Endometrial microvascular endothelial cells (primary cell): ENCODE results near the gene NVL. TPM values are rescaled to one million over a fixed set of nuclear protein-coding genes. Genes with fewer than 3 reads are reported as not detected.
"Not testable (repeated sequence)": the region's sequence is repeated elsewhere in the genome, so short reads cannot be mapped to it uniquely, and the experiment has no call there.

ENCODE experiments used
- in situ Hi-C: cut with HindIII; loops from 2 replicates; pipeline ENCODE4 v1.10.0; 2017; ENCODE audit warnings: low sequenced_read_pairs, low pct_unique_long_range_greater_than_20kb; ENCODE audit errors: inconsistent ontology term
- total RNA-seq: library from RNA; depleted of rRNA; stranded (reverse); fragments of >200 nt; gene quantifications from one replicate; pipeline ENCODE4 v1.2.3, GENCODE V29; 2015; ENCODE audit errors: inconsistent ontology term

The NVL gene
- total RNA-seq, 1 donor from 2014 or later = 33.8 TPM

DNA sequence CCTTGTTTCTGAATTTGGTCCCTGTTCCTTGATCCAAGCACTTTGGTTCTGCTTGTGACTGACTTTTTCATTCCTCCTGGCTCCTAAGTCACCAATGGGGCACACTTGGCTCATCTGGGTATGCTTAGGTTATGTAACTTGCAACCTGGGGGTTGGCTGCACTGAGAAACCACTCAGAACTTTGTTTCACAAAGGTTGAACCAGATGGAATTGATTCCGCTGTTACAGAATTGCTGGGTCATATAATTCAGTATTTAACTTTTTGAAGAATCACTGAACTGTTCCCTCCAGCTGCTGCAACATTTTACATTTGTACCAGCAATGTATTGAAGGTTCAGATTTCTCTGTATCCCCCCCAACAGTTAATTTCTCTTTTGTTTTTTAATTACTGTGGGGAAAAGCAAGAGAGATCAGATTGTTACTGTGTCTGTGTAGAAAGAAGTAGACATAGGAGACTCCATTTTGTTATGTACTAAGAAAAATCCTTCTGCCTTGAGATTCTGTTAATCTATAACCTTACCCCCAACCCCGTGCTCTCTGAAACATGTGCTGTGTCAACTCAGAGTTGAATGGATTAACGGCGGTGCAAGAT lies 9.6 kb upstream of the NVL start:
- in situ Hi-C loops = no loop called here

DNA sequence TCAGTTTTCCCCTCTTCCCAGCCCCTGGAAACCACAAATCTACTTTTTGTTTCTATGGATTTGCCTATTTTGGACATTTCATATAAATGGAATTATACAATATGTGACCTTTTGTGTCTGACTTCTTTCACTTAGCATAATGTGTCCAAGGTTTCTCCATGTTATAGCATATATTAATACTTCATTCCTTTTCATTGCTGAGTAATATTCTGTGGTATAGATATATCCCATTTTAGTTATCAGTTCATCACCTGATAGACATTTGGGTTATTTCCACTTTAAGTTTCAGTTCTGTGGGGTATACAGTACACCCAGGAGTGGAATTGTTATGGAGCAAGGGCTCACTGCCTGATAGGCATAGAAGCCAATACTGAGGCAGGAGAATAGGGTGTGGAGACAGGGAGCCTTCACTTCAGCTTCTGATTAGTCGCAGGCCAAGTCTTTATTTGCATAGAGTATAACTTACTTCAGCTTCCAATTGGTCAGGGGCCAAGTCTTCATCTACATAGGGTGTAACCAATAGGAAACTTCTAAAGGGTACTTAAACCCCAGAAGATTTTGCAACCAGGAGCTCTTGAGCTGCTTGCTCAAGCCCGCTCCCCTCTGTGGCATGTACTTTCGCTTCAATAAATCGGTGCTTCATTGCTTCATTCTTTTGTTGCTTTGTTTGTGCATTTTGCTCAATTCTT lies 8.3 kb upstream of the NVL start:
- in situ Hi-C loops = no loop called here

DNA sequence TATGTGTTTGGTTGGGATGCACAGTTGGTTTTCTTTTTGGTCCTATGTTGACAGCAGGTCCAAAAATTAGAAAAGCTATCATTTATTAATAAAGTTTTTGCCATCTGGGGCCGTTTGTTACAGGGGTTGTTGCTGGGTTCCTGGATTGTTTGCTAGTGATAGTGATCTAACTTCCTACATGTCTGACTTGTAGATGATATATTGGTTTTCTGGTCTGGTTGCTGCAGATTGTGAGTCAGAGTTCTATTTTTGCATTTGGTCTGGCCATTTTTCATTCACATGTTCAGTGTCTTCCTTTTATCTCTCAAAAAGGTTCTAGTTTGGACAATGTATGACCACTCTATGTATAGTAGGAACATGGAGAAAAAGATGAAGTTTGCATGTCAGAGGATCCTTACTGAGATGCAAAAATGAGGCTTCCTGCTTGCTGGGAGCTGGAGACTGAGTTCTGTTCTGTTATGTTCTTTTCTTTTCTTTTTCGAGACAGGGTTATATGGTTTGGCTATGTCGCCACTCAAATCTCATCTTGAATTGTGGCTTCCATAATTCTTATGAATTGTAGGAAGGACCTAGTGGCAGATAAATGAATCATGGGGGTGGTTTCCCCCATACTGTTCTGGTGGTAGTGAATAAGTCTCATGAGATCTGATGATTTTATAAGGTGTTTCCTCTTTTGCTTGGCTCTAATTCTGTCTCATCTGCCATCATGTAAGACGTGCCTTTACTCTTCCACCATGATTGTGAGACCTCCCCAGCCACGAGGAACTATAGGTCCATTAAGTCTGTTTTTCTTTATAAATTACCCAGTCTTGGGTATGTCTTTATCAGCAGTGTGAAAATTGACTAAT lies 4.2 kb upstream of the NVL start:
- in situ Hi-C loops = no loop called here

DNA sequence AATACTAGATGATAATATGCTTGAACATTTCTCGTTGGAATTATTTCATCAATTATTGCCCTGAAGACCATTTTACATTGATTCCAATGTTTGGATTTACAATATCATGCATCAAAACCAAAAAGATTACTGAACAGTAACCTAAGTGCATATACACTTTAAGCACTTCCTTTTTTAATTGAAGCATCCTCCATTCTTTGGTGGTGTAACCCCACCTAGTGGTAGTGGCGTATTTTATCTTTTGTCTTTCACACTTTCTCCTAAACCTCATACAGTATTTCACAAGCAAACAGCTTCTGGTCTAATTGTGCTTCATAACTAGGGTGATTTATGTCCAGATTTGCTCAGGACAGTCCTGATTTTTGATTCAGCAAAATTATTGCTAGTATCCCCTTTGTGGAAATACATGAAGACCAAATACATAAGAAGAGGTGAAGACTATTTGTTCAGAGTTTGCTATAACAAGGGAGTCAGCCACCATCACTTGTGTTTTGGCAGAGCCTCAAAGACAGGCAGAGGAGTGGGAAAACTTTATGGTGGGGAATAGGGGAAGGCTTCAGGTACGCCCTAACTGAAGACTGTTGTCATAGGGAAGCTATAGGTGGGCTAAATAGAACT lies 3.4 kb upstream of the NVL start:
- in situ Hi-C loops = no loop called here

DNA sequence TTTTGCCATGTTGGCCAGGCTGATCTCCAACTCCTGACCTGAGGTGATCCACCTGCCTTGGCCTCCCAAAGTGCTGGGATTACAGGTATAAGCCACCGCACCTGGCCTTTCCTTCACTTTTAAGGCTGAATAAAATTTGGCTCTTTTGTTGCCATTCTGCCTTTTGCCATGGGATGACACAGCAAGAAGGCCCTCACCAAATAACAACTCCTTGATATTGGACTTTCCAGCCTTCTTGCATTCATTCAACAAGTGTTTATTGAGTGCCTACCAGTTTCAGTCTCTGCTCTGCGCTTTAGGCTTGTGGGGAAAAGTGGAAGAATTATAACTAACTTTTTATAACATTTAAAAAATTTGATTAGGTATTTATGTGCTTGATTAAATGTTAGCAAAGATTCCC lies 1.9 kb upstream of the NVL start:
- in situ Hi-C loops = no loop called here

DNA sequence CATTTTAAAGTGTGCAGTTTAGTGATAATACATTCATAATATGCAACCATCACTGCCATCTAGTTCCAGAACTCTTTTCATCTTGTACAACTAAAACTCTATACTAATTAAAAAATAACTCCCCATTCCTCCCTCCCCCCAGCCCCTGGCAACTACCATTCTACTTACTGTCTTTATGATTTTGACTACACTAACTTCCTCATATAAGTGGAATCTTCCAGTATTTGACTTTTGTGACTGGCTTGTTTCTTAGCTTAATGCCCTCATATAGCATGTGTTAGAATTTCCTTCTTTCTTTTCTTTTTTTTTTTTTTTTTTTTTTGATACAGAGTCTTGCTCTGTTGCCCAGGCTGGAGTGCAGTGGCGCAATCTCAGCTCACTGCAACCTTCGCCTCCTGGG lies 1.4 kb upstream of the NVL start:
- in situ Hi-C loops = no loop called here

DNA sequence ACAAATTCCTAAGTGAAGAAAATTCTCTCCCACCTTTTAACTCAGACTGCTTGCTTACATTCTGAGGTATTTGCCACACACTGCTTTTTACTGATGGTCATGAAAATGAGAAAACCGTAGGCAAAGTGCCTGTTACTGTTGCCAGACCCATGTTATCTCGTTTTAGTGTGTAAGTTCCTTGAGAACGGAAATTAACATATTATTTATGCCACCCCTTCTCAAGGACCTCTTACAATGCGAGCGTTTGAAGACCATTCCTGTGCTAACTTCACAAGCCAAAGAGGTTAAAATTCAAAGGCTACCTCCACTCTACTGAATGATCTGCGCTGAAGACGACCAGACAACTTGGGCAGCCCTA lies 509 bp downstream of the NVL start:
- in situ Hi-C loops = no loop called here

DNA sequence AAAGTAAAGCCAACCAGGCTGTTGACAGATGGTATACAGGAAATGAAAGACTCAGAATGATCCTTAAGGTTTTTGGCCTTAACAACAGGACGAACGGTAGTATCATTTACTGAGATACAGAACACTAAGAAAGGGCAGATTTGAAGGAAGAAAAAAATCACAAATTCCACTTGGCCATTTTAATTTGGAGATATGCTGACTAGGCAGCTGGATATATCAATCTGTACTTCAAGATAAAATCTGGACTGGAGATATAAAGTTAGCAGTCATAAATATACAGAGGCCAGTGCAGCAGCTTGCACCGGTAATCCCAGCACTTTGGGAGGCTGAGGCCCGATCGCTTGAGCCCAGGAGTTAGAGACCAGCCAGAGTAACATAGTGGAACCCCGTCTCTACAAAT lies 1.3 kb downstream of the NVL start:
- in situ Hi-C loops = no loop called here

DNA sequence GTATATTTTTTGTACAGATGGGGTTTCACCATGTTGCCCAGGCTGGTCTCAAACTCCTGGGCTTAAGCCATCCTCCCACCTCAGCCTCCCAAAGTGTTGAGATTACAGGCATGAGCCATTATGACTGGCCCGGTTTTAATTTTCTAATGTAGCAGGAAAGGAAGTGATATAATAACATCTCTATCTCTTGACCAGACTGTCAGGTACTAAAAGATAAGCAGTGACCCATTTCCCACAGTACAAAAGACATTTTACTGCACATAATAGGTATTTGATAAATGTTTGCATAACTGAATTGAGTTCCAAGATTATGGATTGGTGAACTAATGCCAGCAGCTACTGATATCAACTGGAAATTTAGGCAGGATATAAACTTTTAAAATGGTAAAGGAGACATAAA lies 4.0 kb downstream of the NVL start:
- in situ Hi-C loops = no loop called here

DNA sequence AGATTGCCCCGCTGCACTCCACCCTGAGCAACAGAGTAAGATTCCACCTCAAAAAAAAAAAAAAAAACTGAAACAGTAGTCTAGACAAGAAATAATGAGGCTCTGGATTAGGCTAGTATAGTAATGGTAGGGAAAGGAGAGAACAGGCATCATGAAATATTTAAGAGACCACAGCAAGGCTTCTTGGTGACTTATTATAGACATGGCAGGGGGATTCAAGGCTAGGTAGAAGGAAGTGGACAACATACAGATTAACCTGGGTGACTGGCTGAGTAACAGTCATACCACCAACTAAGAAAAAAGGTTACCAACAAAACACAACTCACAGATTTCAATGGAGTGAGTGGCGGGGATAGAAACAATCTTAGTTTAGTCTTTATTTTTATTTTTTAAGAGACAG lies 8.3 kb downstream of the NVL start:
- in situ Hi-C loops = no loop called here

DNA sequence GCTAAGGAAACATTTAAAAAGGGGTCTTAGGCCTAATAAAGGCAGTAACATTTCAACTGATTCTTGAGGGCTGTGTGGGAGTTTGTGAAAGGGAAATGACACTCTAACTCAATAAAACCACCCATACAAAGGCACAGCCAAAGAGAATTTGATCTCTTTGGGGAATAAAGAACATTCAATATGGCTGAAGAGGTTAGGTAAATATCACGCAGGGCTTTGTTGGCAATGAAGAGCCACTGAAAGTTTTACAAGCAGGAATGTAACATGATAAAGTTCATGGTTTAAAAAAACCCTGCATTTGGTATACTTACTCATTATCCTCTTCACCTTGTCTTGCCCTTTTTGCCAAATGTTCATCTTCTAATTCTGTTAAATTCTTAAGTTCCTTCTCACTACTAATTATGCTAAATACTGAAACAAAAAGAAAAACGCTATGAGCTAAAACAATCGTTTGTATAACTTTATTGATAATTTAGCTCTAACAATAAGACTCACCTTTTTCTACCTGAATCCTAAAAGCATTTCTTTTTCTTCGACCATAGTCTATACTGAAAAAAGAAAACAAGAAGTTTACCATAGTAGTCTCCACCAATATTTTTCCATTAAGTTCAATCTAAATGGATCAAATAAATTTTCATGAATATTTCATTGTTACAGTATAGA lies 12.5 kb downstream of the NVL start:
- in situ Hi-C loops = no loop called here

DNA sequence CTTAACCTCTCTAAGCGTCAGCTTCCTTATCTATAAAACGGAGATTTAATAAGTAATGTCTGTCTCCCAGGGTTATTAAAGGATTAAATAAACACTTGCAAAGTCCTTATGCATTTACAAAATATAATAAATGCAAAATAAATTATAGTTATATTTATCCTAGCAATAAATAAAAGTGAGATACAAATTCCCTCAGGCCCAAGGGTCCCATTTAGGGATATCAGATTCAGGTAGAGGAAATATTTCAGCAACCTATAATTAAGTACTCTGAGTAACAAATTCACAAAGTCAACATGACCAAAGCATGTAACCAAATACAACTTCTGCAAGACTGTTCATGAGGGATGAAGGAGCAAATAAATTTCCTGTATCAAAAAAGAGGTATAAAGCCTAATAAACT lies 17.9 kb downstream of the NVL start:
- in situ Hi-C loops = no loop called here

DNA sequence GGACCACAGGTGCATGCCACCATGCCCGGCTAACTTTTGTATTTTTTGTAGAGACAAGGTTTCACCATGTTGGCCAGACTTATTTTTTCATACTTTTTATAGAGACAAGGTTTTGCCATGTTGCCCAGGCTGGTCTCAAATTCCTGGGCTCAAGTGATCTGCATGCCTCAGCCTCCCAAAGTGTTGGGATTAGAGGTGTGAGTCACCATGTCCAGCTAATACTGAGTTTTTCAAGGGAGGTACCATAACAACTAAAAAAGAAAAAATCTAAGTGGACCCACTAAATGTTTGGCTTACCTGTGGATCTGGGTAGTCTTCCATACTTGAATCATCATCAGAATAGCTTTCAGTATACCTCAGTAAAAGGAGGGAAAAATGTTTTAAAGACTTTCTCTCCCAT lies 18.5 kb downstream of the NVL start:
- in situ Hi-C loops = not testable (repeated sequence)

DNA sequence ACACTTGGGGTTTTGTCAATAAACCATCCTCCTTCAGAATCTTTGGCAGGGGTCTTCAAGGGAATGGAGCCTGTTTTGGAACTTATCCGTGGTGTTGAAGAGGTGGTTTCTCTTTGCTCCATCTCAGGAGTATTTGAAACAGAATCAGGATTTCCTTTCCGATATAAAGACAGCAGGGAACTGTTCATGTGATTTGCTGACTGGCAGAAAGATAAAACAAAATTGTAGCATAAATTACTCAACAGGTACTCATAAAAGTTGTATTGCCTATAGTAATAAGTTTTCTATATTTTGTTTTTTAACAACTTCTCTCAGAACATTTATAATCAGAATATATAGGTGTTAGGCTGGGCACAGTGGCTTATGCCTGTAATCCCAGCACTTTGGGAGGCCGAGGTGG lies 21.9 kb downstream of the NVL start:
- in situ Hi-C loops = no loop called here

DNA sequence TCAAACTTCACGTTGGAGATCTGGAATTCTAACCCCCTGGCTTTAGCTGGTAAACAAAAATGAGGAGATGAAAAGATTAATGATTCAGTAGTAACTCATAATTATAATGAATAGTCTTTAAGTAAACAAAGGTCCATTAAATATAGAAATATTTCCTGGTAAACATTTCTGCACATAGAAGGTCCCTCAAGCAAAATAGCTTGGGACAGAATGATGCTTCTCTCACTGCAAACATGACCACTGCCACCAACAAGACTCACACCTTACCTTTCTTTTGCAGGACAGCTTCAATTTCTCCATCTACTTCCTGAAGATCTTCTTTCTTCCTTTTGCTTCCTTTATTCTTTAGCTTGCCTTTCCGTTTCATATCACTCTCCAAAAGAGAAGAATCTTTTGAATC lies 25.2 kb downstream of the NVL start:
- in situ Hi-C loops = no loop called here

DNA sequence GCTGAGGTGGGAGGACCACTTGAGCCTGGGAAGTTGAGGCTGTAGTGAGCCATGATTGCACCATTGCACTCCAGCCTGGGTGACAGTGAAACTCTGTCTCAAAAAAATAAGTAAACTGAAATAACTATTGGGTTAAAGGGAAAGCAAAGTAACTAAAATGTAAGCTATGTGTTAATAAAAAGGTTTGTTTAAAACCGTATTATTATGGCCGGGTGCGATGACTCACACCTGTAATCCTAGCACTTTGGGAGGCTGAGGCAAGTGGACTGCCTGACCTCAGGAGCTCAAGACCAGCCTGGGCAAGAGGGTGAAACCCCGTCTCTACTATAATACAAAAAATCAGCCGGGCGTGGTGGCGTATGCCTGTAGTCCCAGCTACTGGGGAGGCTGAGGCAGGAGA lies 27.0 kb downstream of the NVL start:
- in situ Hi-C loops = no loop called here

DNA sequence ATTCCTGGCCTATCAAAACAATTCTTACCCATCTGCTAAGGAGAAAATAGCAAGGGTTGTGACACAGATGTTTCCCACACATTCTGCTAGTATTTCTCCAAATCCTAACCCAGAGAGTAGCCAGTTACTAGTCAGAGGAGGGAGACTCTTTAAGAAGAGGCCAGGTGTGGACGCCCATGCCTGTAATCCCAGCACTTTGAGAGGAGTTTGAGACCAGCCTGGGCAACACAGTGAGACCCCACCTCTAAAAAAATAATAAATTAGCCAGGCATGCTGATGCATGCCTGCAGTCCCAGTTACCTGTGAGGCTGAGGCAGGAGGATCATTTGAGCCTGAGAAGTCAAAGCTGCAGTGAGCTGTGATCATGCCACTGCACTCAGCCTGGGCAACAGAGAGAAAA lies 28.6 kb downstream of the NVL start:
- in situ Hi-C loops = no loop called here

DNA sequence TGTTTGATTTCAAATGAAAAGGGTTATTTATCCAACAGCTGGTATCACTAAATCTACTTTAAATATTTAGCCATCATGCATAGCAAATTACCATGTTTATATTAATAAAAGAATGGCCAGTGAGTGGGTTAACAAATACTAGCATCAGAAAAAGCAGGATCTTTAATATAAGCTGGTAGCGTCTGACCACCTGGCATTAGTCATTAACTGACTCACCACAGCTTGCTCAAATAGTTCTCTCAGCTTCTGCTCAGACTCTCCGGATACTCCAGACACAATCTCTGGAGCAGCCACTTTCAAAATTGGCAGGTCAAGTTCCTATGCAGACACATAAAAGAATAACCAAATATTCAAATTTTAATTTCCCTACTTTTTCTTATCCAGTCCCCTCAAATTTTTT lies 29.6 kb downstream of the NVL start:
- in situ Hi-C loops = no loop called here
